ENCODE data around the gene AMER3. TPM values are rescaled to one million over a fixed set of nuclear protein-coding genes. Genes with fewer than 3 reads are reported as not detected.
A peak's percentile ranks its signal among the peaks of the same experiment; 100 is the strongest.

Gene AMER3
- total and polyA plus RNA-seq, 2 of the 8 experiments (the other 6 are each of a cell fraction or from before 2014, with no cell fraction given) = 0.15 to 0.19 TPM

- Histone ChIP-seq H3K4me3 (ENCODE audit: extremely low read depth in 1 of 4, insufficient read depth in 2 of 4, low read depth in 3 of 4, low read length in 4 of 4) (no peak overlapping the region), H3K27ac (ENCODE audit: low read depth, low read length) (no peak overlapping the region), H4K91ac (replicated peaks; ENCODE audit: insufficient read length, low read length) (no peak overlapping the region), H3K23ac (ENCODE audit: insufficient read length) (no peak overlapping the region), H3K18ac (ENCODE audit: extremely low read depth, low read length) (no peak overlapping the region), H3K79me2 (ENCODE audit: control insufficient read depth in 1 of 2, insufficient read depth in 2 of 2, low read length in 2 of 2) (no peaks in the 10 kb centered on the region), H2BK15ac (ENCODE audit: low read length) (no peak overlapping the region), H3K9ac (replicated peaks in 1 of 4; ENCODE audit: extremely low read depth in 1 of 4, low read depth in 3 of 4, low read length in 3 of 4) (no peak overlapping the region), H3K14ac (ENCODE audit: insufficient read length) (no peak overlapping the region), H3K36me3 (ENCODE audit: control insufficient read depth in 2 of 4, insufficient read depth in 4 of 4, low read length in 3 of 4) (no peaks in the 10 kb centered on the region), H3K4me1 (replicated peaks in 1 of 4; ENCODE audit: control insufficient read depth in 3 of 4, insufficient read depth in 4 of 4, low read length in 3 of 4) (no peaks in the 10 kb centered on the region), H2BK20ac (ENCODE audit: low read length) (no peak overlapping the region), H2BK5ac (ENCODE audit: low read depth, low read length) (no peak overlapping the region), H3K27me3 (replicated peaks in 1 of 4; ENCODE audit: control insufficient read depth in 3 of 4, extremely low read depth in 1 of 4, insufficient read depth in 3 of 4, low read length in 3 of 4) (no peaks in the 10 kb centered on the region; a peak in 1 of 7 replicates), H4K20me1 (replicated peaks in 1 of 2; ENCODE audit: control insufficient read depth in 1 of 2, insufficient read depth in 2 of 2, low read length in 2 of 2) (peaks cover 0 to 1% of the 10 kb centered on the region in 2 experiments), H3K4ac (replicated peaks; ENCODE audit: insufficient read length, low read depth, low read length) (no peak overlapping the region), H3K9me3 (ENCODE audit: insufficient read depth in 2 of 2, low read depth in 1 of 2, low read length in 1 of 2) (no peaks in the 10 kb centered on the region), H4K5ac (ENCODE audit: insufficient read length, low read depth, low read length) (no peak overlapping the region), H2AK5ac (ENCODE audit: low read depth, low read length) (no peak overlapping the region), H4K8ac (ENCODE audit: extremely low read depth, insufficient read depth, low read length) (no peak overlapping the region), H3K23me2 (ENCODE audit: low read depth, low read length) (no peaks in the 10 kb centered on the region), H3K56ac (replicated peaks; ENCODE audit: insufficient read length, low read depth, low read length) (no peak overlapping the region), H2BK12ac (ENCODE audit: low read depth, low read length) (no peak overlapping the region), H2AFZ (ENCODE audit: low read length) (no peak overlapping the region), H3K4me2 (ENCODE audit: insufficient read depth in 1 of 2, low read depth in 2 of 2, low read length in 2 of 2) (no peak overlapping the region), H2BK120ac (replicated peaks; ENCODE audit: low read depth, low read length) (no peak overlapping the region), H3K79me1 (ENCODE audit: low read depth, low read length) (no peaks in the 10 kb centered on the region)
- DNase-seq (ENCODE audit: low read depth in 1 of 2, low spot score in 2 of 2) (no peak), FAIRE-seq (no peak)
- CTCF ChIA-PET (ENCODE audit: partially characterized antibody) = interaction anchor here (0.6 kb wide), 1 partner anchor 12 kb away, joined by 5 read pairs; no protein-coding TSS in a partner anchor
- POLR2A ChIA-PET (ENCODE audit: partially characterized antibody) = no interaction called here
- WGBS, 2 experiments (ENCODE audit: extremely low coverage in 1 of 2, insufficient coverage in 1 of 2, insufficient read length in 1 of 2, insufficient replicate concordance in 2 of 2, low coverage in 1 of 2, low lambda C conversion rate in 2 of 2, missing lambda C conversion rate in 1 of 2) = 90% methylated on average over 3 of the region's 3 CpGs; no CpG with 5 or more reads in 1 of the 2 experiments
- TF ChIP-seq KDM1A (IDR thresholded peaks at IDR 0.05; ENCODE audit: borderline replicate concordance, low read length) = 0 out of 2 replicates have a peak, but pooled peaks have one; percentile 41
- TF ChIP-seq CEBPB (IDR thresholded peaks at IDR 0.05; ENCODE audit: low read depth, low read length) = no peak
These were observed 20.1 kb upstream of the AMER3 start for GRCh38 chr2:130735200-130735599.

All from H1 (cell line).